Measurements from ENCODE around the gene ARID5B.
A peak's percentile ranks its signal among the peaks of the same experiment; 100 is the strongest.

Gene ARID5B

GRCh38 chr10:62047228-62047892 lies 145.9 kb downstream of the ARID5B start:
- no peak overlapping the region for H3K4me3 ChIP-seq (ENCODE audit: low read depth in 1 of 2, low read length in 2 of 2)
- peak overlapping the region; percentile 33 for H3K9ac ChIP-seq (ENCODE audit: low read length)
- H3K4me1 ChIP-seq (ENCODE audit: insufficient read depth, low read length): peaks cover 38% of the 10 kb centered on the region
- peak overlapping the region; percentile 86 for H3K27ac ChIP-seq (ENCODE audit: low read depth, low read length)
- peaks cover 8% of the 10 kb centered on the region for H3K36me3 ChIP-seq (ENCODE audit: insufficient read depth, low read length)
- H3K27me3 ChIP-seq (ENCODE audit: control insufficient read depth in 1 of 2, insufficient read depth in 2 of 2, low read length in 2 of 2): no peaks in the 10 kb centered on the region
- H3K9me3 ChIP-seq (ENCODE audit: low read length): no peaks in the 10 kb centered on the region

- peak overlapping the region; percentile 86 for H3K27ac ChIP-seq (ENCODE audit: low read depth, low read length)
- peaks cover 44% of the 10 kb centered on the region for H3K4me1 ChIP-seq (ENCODE audit: insufficient read depth, low read length)
- no peaks in the 10 kb centered on the region for H3K27me3 ChIP-seq (ENCODE audit: control insufficient read depth in 1 of 2, insufficient read depth in 2 of 2, low read length in 2 of 2)
- H3K4me3 ChIP-seq (ENCODE audit: low read depth in 1 of 2, low read length in 2 of 2): peak overlapping the region in 1 of 2 donors; percentile 68
- peak overlapping the region; percentile 72 for H3K9ac ChIP-seq (ENCODE audit: low read length)
- H3K9me3 ChIP-seq (ENCODE audit: low read length): no peaks in the 10 kb centered on the region
- H3K36me3 ChIP-seq (ENCODE audit: insufficient read depth, low read length): peaks cover 14% of the 10 kb centered on the region
These were observed 146.5 kb downstream of the ARID5B start for GRCh38 chr10:62047960-62048383.

- peak overlapping the region; percentile 72 for H3K9ac ChIP-seq (ENCODE audit: low read length)
These were observed 147.0 kb downstream of the ARID5B start for GRCh38 chr10:62048470-62048869.

GRCh38 chr10:62048919-62049623 lies 147.6 kb downstream of the ARID5B start:
- no peaks in the 10 kb centered on the region for H3K27me3 ChIP-seq (ENCODE audit: control insufficient read depth in 1 of 2, insufficient read depth in 2 of 2, low read length in 2 of 2)
- H3K9ac ChIP-seq (ENCODE audit: low read length): peak overlapping the region; percentile 72
- H3K4me1 ChIP-seq (ENCODE audit: insufficient read depth, low read length): peaks cover 55% of the 10 kb centered on the region
- H3K36me3 ChIP-seq (ENCODE audit: insufficient read depth, low read length): peaks cover 25% of the 10 kb centered on the region
- H3K4me3 ChIP-seq (ENCODE audit: low read depth in 1 of 2, low read length in 2 of 2): peak overlapping the region; percentile 58 to 68
- no peaks in the 10 kb centered on the region for H3K9me3 ChIP-seq (ENCODE audit: low read length)
- H3K27ac ChIP-seq (ENCODE audit: low read depth, low read length): peak overlapping the region; percentile 86

More at GRCh38 chr10:62048470-62048869, 147.0 kb downstream of the ARID5B start:
- no peaks in the 10 kb centered on the region for H3K9me3 ChIP-seq (ENCODE audit: low read length)
- peak overlapping the region in 1 of 2 donors; percentile 68 for H3K4me3 ChIP-seq (ENCODE audit: low read depth in 1 of 2, low read length in 2 of 2)
- peaks cover 49% of the 10 kb centered on the region for H3K4me1 ChIP-seq (ENCODE audit: insufficient read depth, low read length)
- H3K27ac ChIP-seq (ENCODE audit: low read depth, low read length): peak overlapping the region; percentile 86
- H3K36me3 ChIP-seq (ENCODE audit: insufficient read depth, low read length): peaks cover 19% of the 10 kb centered on the region
- no peaks in the 10 kb centered on the region for H3K27me3 ChIP-seq (ENCODE audit: control insufficient read depth in 1 of 2, insufficient read depth in 2 of 2, low read length in 2 of 2)

- H3K36me3 ChIP-seq (ENCODE audit: insufficient read depth, low read length): peaks cover 25% of the 10 kb centered on the region
- peak overlapping the region; percentile 58 to 68 for H3K4me3 ChIP-seq (ENCODE audit: low read depth in 1 of 2, low read length in 2 of 2)
- H3K4me1 ChIP-seq (ENCODE audit: insufficient read depth, low read length): peaks cover 62% of the 10 kb centered on the region
These were observed 148.3 kb downstream of the ARID5B start for GRCh38 chr10:62049624-62050345.

GRCh38 chr10:62050346-62050892 lies 148.9 kb downstream of the ARID5B start:
- Histone ChIP-seq H3K27ac (ENCODE audit: low read depth, low read length) (peak overlapping the region; percentile 86), H3K9ac (ENCODE audit: low read length) (peak overlapping the region; percentile 72), H3K4me1 (ENCODE audit: insufficient read depth, low read length) (peaks cover 64% of the 10 kb centered on the region), H3K36me3 (ENCODE audit: insufficient read depth, low read length) (peaks cover 25% of the 10 kb centered on the region), H3K27me3 (ENCODE audit: control insufficient read depth in 1 of 2, insufficient read depth in 2 of 2, low read length in 2 of 2) (no peaks in the 10 kb centered on the region), H3K4me3 (ENCODE audit: low read depth in 1 of 2, low read length in 2 of 2) (peak overlapping the region; percentile 22 to 68), H3K9me3 (ENCODE audit: low read length) (no peaks in the 10 kb centered on the region)

More at GRCh38 chr10:62049624-62050345, 148.3 kb downstream of the ARID5B start:
- peak overlapping the region; percentile 72 for H3K9ac ChIP-seq (ENCODE audit: low read length)
- H3K9me3 ChIP-seq (ENCODE audit: low read length): no peaks in the 10 kb centered on the region
- H3K27me3 ChIP-seq (ENCODE audit: control insufficient read depth in 1 of 2, insufficient read depth in 2 of 2, low read length in 2 of 2): no peaks in the 10 kb centered on the region
- H3K27ac ChIP-seq (ENCODE audit: low read depth, low read length): peak overlapping the region; percentile 86

- Histone ChIP-seq H3K4me1 (ENCODE audit: insufficient read depth, low read length) (peaks cover 67% of the 10 kb centered on the region), H3K27ac (ENCODE audit: low read depth, low read length) (peak overlapping the region; percentile 86), H3K9me3 (ENCODE audit: low read length) (no peaks in the 10 kb centered on the region), H3K36me3 (ENCODE audit: insufficient read depth, low read length) (peaks cover 25% of the 10 kb centered on the region), H3K4me3 (ENCODE audit: low read depth in 1 of 2, low read length in 2 of 2) (peak overlapping the region; percentile 22 to 68), H3K27me3 (ENCODE audit: control insufficient read depth in 1 of 2, insufficient read depth in 2 of 2, low read length in 2 of 2) (no peaks in the 10 kb centered on the region), H3K9ac (ENCODE audit: low read length) (peak overlapping the region; percentile 72)
These were observed 149.5 kb downstream of the ARID5B start for GRCh38 chr10:62050893-62051433.

GRCh38 chr10:62052276-62052675 lies 150.8 kb downstream of the ARID5B start:
- Histone ChIP-seq H3K9me3 (ENCODE audit: low read length) (no peaks in the 10 kb centered on the region), H3K36me3 (ENCODE audit: insufficient read depth, low read length) (peaks cover 25% of the 10 kb centered on the region), H3K4me3 (ENCODE audit: low read depth in 1 of 2, low read length in 2 of 2) (peak overlapping the region in 1 of 2 donors; percentile 26), H3K9ac (ENCODE audit: low read length) (no peak overlapping the region), H3K27me3 (ENCODE audit: control insufficient read depth in 1 of 2, insufficient read depth in 2 of 2, low read length in 2 of 2) (no peaks in the 10 kb centered on the region), H3K27ac (ENCODE audit: low read depth, low read length) (peak overlapping the region; percentile 1), H3K4me1 (ENCODE audit: insufficient read depth, low read length) (peaks cover 64% of the 10 kb centered on the region)

GRCh38 chr10:62053860-62054259 lies 152.4 kb downstream of the ARID5B start:
- H3K9ac ChIP-seq (ENCODE audit: low read length): no peak overlapping the region
- no peaks in the 10 kb centered on the region for H3K27me3 ChIP-seq (ENCODE audit: control insufficient read depth in 1 of 2, insufficient read depth in 2 of 2, low read length in 2 of 2)
- H3K9me3 ChIP-seq (ENCODE audit: low read length): no peaks in the 10 kb centered on the region
- H3K36me3 ChIP-seq (ENCODE audit: insufficient read depth, low read length): peaks cover 25% of the 10 kb centered on the region
- H3K4me3 ChIP-seq (ENCODE audit: low read depth in 1 of 2, low read length in 2 of 2): peak overlapping the region in 1 of 2 donors; percentile 24
- H3K27ac ChIP-seq (ENCODE audit: low read depth, low read length): peak overlapping the region; percentile 3
- H3K4me1 ChIP-seq (ENCODE audit: insufficient read depth, low read length): peaks cover 64% of the 10 kb centered on the region

- peaks cover 27% of the 10 kb centered on the region for H3K36me3 ChIP-seq (ENCODE audit: insufficient read depth, low read length)
- peak overlapping the region in 1 of 2 donors; percentile 24 for H3K4me3 ChIP-seq (ENCODE audit: low read depth in 1 of 2, low read length in 2 of 2)
- H3K27ac ChIP-seq (ENCODE audit: low read depth, low read length): peak overlapping the region; percentile 3
- H3K4me1 ChIP-seq (ENCODE audit: insufficient read depth, low read length): peaks cover 69% of the 10 kb centered on the region
- H3K9me3 ChIP-seq (ENCODE audit: low read length): no peaks in the 10 kb centered on the region
- no peak overlapping the region for H3K9ac ChIP-seq (ENCODE audit: low read length)
- no peaks in the 10 kb centered on the region for H3K27me3 ChIP-seq (ENCODE audit: control insufficient read depth in 1 of 2, insufficient read depth in 2 of 2, low read length in 2 of 2)
These were observed 152.9 kb downstream of the ARID5B start for GRCh38 chr10:62054408-62054807.

- H3K9me3 ChIP-seq (ENCODE audit: low read length): no peaks in the 10 kb centered on the region
- peak overlapping the region in 1 of 2 donors; percentile 24 for H3K4me3 ChIP-seq (ENCODE audit: low read depth in 1 of 2, low read length in 2 of 2)
- peaks cover 73% of the 10 kb centered on the region for H3K4me1 ChIP-seq (ENCODE audit: insufficient read depth, low read length)
- H3K27me3 ChIP-seq (ENCODE audit: control insufficient read depth in 1 of 2, insufficient read depth in 2 of 2, low read length in 2 of 2): no peaks in the 10 kb centered on the region
- peaks cover 31% of the 10 kb centered on the region for H3K36me3 ChIP-seq (ENCODE audit: insufficient read depth, low read length)
- no peak overlapping the region for H3K9ac ChIP-seq (ENCODE audit: low read length)
- peak overlapping the region; percentile 3 for H3K27ac ChIP-seq (ENCODE audit: low read depth, low read length)
These were observed 153.3 kb downstream of the ARID5B start for GRCh38 chr10:62054830-62055229.
